Bronchial epithelial cell (primary cell): ENCODE measurements around the gene TRIP12. TPM values are rescaled to one million over a fixed set of nuclear protein-coding genes. Genes with fewer than 3 reads are reported as not detected.

ENCODE experiments used
- DNase-seq: peaks from one replicate; pipeline ENCODE4 v3.0.0-alpha.2; 2010; ENCODE audit warnings: low read depth
- FAIRE-seq: peaks from 2 replicates; lab custom pipeline; 2011; peaks lifted over from hg19 to GRCh38; lab: Jason Lieb, UNC
- H3K27me3 ChIP-seq: 2 replicates; pipeline ENCODE4 v1.5.1; 2011; ENCODE audit warnings: low read length; ENCODE audit not compliant: control insufficient read depth, insufficient read depth
- H3K36me3 ChIP-seq: 2 replicates; pipeline ENCODE4 v1.5.1; 2011; ENCODE audit warnings: low read length; ENCODE audit not compliant: control insufficient read depth, insufficient read depth
- H3K4me3 ChIP-seq: 2 replicates; pipeline ENCODE4 v1.5.1; 2011; ENCODE audit warnings: mild to moderate bottlenecking, low read depth, low read length, control low read depth
- CTCF ChIP-seq: IDR thresholded peaks from 2 replicates; pipeline ENCODE4 v1.5.1; 2011; ENCODE audit warnings: mild to moderate bottlenecking, moderate library complexity, low read length, control low read depth, inconsistent platforms; ENCODE audit not compliant: insufficient read depth, severe bottlenecking
- total RNA-seq: library from RNA; depleted of rRNA; stranded (reverse); fragments of >200 nt; gene quantifications from 2 replicates; pipeline ENCODE4 v1.2.1, GENCODE V29; 2014

Gene TRIP12
- total RNA-seq, 1 donor from 2014 or later = 170 TPM

GRCh38 chr2:229805559-229805958 is 116.2 kb downstream of the TRIP12 start:
- Histone ChIP-seq H3K36me3 (peaks cover 7% of the 10 kb centered on the region), H3K4me3 (no peak overlapping the region), H3K27me3 (no peaks in the 10 kb centered on the region)
- no peak for FAIRE-seq
- no peak for DNase-seq
- no peak for TF ChIP-seq CTCF

GRCh38 chr2:229802785-229803184 is 119.0 kb downstream of the TRIP12 start:
- FAIRE-seq = no peak
- no peak for TF ChIP-seq CTCF

GRCh38 chr2:229800997-229801754 is 120.6 kb downstream of the TRIP12 start:
- Histone ChIP-seq H3K27me3 (no peaks in the 10 kb centered on the region), H3K36me3 (peaks cover 6% of the 10 kb centered on the region), H3K4me3 (no peak overlapping the region)
- DNase-seq (peak; percentile 69), FAIRE-seq (no peak)
- peak; percentile 73 for TF ChIP-seq CTCF

More at GRCh38 chr2:229802785-229803184, 119.0 kb downstream of the TRIP12 start:
- Histone ChIP-seq H3K36me3 (peaks cover 9% of the 10 kb centered on the region), H3K4me3 (no peak overlapping the region), H3K27me3 (no peaks in the 10 kb centered on the region)
- no peak for DNase-seq

- DNase-seq (no peak), FAIRE-seq (no peak)
- TF ChIP-seq CTCF = no peak
- Histone ChIP-seq H3K4me3 (no peak overlapping the region), H3K27me3 (no peaks in the 10 kb centered on the region), H3K36me3 (peaks cover 12% of the 10 kb centered on the region)
Measured at GRCh38 chr2:229798446-229799155, 123.2 kb downstream of the TRIP12 start.

- Histone ChIP-seq H3K4me3 (no peak overlapping the region), H3K36me3 (peaks cover 12% of the 10 kb centered on the region), H3K27me3 (no peaks in the 10 kb centered on the region)
- FAIRE-seq = no peak
- no peak for TF ChIP-seq CTCF
- DNase-seq = no peak
Measured at GRCh38 chr2:229795058-229795457, 126.8 kb downstream of the TRIP12 start.
